ENCODE results near the gene ONECUT1.

The ONECUT1 gene

GRCh38 chr15:52780172-52780980 lies 9.8 kb downstream of the ONECUT1 start:
- peak; percentile 19 for DNase-seq

DNA sequence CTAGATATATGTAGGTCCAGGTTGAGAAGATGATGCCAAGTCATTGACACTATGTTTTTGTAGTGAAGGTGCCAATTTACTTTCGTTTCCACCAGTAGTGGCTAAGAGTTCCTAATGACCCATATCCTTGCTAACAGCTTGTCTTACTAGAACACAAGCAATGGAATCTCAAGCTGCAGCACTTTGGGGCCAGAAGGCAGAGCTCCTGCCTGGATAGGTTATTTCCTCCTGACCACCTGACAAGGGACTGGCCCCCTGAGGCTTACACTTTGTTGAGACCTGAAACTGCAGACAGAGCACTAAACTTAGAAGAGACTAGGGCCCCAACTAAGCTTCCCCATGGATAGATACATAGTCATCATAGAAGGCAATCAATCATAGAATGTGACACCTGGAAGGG lies 11.7 kb downstream of the ONECUT1 start:
- DNase-seq, result no peak

- DNase-seq, result no peak
Measured at GRCh38 chr15:52772766-52773165, 17.4 kb downstream of the ONECUT1 start.

DNA sequence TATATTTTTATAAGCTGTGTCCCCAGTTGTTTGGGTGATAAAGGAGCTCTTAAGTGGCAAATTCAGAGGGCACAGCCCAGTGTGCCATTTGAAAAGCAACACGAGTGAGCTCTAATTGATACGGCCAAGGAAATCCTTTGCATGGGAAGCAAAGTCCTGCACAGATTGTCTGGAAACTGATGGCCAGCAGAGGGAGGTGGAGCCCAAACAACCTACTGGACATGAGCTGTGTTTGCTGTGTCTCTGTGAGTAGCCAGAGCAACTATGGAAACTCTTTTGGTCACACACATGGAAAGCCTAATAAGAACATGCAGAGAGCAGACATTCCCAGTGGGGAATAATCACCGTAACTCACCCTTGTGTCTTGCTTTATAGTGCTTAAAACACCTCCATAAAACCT lies 24.4 kb downstream of the ONECUT1 start:
- no peak for DNase-seq

DNA sequence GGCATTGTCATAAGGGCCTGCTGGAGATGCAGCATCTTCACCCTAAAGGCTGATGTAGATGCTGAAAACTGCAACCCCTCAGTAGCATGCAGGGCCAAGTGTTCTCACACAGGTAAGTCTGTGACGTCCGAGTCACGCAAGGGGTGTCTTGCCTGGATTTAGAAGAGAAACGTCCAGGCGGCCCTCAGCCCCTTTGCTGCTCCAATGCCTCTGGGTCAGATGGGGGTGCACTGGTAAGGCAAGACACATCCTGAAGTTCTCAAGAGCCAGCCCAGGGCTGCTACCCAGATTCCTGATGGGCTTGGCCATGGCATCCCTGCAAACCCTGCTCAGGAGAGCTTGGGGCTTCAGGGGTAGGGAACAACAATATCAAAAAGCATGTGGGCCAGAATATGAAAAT lies 25.4 kb downstream of the ONECUT1 start:
- no peak for DNase-seq

- no peak for DNase-seq
Measured at GRCh38 chr15:52762621-52763020, 27.5 kb downstream of the ONECUT1 start.

DNA sequence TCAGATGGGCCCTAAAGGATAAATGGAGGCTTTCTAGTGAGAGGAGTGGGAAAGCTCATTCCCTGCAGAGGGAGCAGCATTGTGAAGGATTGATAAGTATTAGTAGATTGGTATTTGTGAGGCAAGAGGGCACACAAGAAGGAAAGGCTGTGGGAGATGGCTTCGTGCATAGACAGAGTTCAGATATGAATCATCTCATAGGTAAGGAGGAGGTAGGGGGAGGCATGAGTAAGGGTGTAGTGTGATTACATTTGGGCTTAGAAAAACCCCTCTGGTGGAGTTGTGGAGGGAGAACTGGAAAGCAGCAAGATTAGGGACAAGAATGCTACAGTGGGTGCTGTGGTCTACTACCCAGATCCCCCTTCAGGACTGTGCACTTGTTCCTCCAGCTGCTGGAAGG lies 29.6 kb downstream of the ONECUT1 start:
- DNase-seq, result no peak

- DNase-seq, result no peak
Measured at GRCh38 chr15:52759969-52760368, 30.2 kb downstream of the ONECUT1 start.

GRCh38 chr15:52757496-52757895 lies 32.6 kb downstream of the ONECUT1 start:
- no peak for DNase-seq

DNA sequence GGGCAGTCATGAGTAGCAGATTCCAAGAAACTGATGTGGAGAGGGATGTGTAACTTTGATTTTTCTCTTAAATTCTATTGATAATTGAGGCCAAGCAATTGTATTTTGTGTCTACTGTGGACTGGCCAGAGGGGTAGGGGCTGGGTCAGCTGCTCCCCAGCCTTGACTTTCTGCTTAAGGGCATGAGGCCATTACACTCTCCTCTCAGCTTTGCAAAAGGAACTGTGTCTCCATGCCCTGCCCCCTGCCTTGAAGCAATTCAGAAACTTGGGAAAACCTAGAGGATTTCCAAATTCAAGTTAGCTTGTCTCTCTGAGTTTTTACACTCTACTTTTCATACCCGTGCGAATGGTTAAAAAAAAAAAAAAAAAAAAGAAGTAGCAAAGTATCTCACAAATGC lies 38.6 kb downstream of the ONECUT1 start:
- no peak for DNase-seq

DNA sequence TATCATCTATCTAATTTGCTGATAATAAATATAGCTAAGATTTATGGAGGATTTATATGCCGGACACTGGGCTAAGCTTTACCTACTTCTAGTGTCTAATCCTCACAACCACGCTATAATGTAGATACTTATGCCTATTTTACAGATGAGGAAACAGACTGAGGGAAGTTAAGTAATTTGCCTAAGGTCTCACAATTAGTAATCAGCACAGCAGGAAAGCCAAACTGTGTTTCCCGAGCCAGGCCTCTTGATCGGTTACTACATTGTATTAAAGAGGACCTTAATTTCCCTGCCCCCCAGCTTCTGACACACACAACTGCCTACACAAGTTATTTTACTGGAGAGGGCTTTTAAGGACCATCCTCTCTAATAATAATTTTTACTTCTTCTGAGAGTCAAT lies 40.9 kb downstream of the ONECUT1 start:
- DNase-seq, result no peak

DNA sequence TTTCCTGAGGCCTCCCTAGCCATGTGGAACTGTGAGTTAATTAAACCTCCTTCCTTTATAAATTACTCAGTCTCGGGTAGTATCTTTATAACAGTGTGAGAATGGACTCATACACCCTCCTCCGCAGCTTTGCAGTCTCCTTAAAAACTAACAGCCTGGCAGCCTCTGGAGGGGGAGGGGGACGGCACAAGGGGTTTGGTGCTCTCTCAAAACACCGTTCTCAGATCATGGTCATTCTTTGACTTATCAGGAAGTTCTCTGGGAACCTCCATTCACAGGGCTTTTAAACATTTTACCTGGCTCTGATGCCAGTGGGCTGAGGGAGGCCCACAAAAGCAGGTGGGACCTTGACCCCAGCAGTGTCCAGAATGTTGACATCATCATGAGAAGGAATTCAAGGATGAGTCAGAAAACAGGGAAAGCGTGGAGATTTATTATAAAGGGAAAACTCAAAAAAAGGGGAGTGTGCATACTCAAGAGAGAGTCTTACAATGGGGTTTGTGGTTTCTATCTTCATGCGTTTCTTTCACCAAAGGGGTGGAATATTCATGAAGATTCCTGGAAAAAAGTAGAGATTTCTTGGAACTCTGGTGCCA lies 43.9 kb downstream of the ONECUT1 start:
- no peak for DNase-seq

GRCh38 chr15:52745326-52746161 lies 44.6 kb downstream of the ONECUT1 start:
- no peak for DNase-seq

DNA sequence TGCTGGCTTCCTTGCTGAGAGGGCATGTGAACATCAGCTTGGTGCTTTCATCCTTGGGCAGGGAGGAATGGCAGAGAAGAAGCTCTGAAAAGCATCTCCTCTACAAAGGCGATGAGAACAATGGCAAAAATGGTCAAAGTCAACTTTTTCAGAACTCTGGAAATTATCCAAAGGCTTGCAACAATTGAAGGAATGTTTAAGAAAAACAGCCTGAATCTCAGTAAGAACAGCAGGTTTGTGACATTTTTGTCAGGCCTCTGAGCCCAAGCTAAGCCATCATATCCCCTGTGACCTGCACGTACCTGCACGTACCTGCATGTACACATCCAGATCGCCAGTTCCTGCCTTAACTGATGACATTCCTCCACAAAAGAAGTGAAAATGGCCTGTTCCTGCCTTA lies 51.8 kb downstream of the ONECUT1 start:
- no peak for DNase-seq

DNA sequence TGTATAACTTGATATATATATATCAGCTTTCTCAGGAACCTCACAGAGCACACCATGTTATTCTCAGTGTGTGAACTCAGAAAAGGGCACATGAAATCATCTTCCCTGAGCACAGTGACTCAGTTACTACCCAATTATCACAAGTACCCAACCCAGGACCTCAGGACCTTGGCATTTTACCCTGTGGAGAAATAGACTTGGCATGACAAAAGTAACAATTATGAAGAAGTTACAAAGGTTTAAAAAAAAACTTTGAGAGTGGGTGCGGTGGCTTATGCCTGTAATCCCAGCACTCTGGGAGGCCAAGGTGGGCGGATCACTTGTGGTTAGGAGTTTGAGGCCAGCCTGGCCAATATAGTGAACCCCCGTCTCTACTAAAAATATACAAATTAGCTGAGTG lies 52.4 kb downstream of the ONECUT1 start:
- no peak for DNase-seq

GRCh38 chr15:52735231-52736089 lies 54.7 kb downstream of the ONECUT1 start:
- DNase-seq, result peak; percentile 29

DNA sequence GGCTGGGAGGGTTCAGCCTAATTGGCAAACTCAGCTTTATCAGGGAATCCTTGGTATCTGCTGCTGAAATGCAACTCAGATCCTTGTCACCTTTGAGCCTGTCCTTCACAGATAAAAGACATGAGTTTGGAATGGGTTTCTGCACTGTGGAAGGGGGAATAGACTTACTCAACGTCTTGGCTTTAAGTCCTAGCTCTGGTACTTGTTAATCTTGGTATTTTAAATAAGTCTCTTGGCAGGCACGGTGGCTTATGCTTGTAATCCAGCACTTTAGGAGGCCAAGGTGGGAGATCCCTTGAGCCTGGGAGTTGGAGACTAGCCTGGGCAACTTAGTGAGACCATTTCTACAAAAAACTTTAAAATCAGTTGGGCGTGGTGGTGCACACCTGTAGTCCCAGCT lies 55.8 kb downstream of the ONECUT1 start:
- DNase-seq, result no peak

GRCh38 chr15:52733696-52734255 lies 56.4 kb downstream of the ONECUT1 start:
- DNase-seq, result no peak

GRCh38 chr15:52733088-52733487 lies 57.0 kb downstream of the ONECUT1 start:
- DNase-seq, result no peak

GRCh38 chr15:52732551-52732950 lies 57.6 kb downstream of the ONECUT1 start:
- DNase-seq, result no peak

GRCh38 chr15:52731732-52732470 lies 58.2 kb downstream of the ONECUT1 start:
- no peak for DNase-seq

DNA sequence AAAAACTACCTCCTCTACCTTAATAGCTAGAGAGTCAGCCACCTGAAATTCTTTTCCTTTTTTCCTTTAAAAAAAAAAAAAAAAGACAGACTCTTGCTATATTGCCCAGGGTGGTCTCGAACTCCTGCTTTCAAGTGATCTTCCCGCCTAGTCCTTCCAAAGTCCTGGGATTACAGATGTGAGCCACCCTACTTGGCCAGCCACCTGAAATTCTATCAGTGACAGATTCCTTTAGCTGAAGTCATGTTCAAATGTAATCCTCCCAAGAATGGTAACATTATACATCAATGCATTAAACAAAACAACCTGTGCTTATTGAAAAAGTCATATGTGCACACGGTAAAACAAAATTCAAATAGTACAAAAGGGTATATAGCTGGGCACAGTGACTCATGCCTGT lies 59.1 kb downstream of the ONECUT1 start:
- DNase-seq, result no peak
